ENCODE results near the gene ODC1.

DNA sequence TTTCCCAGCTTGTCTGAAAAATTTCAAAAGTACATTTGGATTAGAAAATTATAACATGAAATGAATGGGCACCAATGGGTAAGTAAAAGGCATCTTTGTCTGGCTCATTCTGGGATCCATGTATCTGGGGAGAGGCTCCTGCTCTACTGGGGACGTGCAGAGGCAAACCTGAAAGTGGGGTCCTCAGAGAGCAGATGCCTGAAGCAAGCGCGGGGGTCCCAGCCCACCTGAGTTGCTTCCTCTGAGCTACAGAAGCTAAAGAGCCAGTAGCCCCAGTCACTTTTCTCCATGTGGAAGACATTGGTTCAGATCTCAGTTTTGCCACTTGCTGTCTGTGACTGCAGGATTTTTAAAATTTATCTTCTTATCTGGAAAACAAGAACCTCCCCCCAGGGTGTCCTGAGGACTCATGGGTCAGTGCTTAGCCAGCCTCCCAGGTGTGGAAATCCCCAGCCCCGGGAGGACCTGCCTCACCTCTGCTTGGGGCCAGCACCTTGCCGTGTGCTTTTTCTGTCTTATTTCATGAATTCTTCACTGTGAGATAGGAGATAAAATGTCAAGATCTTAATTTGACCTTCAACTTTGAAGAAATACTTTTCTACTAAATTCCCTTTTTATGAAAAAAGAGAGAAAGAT is 25.1 kb upstream of the ODC1 start:
- TF ChIP-seq ESRRA (CRISPR knock-in tag; IDR thresholded peaks at IDR 0.05; ENCODE audit: borderline replicate concordance), result no peak
- TF ChIP-seq, protein P1, sequence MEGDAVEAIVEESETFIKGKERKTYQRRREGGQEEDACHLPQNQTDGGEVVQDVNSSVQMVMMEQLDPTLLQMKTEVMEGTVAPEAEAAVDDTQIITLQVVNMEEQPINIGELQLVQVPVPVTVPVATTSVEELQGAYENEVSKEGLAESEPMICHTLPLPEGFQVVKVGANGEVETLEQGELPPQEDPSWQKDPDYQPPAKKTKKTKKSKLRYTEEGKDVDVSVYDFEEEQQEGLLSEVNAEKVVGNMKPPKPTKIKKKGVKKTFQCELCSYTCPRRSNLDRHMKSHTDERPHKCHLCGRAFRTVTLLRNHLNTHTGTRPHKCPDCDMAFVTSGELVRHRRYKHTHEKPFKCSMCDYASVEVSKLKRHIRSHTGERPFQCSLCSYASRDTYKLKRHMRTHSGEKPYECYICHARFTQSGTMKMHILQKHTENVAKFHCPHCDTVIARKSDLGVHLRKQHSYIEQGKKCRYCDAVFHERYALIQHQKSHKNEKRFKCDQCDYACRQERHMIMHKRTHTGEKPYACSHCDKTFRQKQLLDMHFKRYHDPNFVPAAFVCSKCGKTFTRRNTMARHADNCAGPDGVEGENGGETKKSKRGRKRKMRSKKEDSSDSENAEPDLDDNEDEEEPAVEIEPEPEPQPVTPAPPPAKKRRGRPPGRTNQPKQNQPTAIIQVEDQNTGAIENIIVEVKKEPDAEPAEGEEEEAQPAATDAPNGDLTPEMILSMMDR (IDR thresholded peaks at IDR 0.05), result no peak
- no peak for TF ChIP-seq SMAD3 (CRISPR knock-in tag; IDR thresholded peaks at IDR 0.05; ENCODE audit: borderline replicate concordance)
- no peak for TF ChIP-seq GABPB1 (CRISPR knock-in tag; IDR thresholded peaks at IDR 0.05)
- TF ChIP-seq, protein P2, sequence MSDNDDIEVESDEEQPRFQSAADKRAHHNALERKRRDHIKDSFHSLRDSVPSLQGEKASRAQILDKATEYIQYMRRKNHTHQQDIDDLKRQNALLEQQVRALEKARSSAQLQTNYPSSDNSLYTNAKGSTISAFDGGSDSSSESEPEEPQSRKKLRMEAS (CRISPR knock-in tag; IDR thresholded peaks at IDR 0.05), result no peak
- no peak for TF ChIP-seq NFE2L1 (CRISPR knock-in tag; IDR thresholded peaks at IDR 0.05)
- TF ChIP-seq CBFB (CRISPR knock-in tag; IDR thresholded peaks at IDR 0.05; ENCODE audit: low read depth), result no peak
